Measurements from ENCODE around the gene UNC80.

UNC80 gene

DNA sequence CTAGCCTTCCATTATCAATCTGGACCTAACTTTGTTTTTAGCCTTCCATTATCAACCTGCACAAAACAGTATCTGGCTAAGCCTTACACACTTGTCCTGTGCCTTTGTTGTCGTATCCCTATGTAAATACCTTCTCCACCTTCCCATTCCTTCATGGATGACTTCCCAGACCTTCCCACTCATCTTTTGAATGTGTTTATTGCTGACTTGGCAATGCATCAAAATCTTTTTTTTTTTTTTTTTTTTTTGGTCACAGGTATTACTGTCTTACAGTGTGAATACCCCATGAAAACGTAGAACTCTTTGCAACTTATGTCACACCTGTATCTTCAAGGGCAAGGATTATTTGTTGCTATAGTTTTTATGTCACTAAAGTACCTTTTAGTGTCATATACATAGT is 256.5 kb downstream of the UNC80 start:
- no peak for DNase-seq (ENCODE audit: low read depth)

GRCh38 chr2:210034087-210034683 is 262.6 kb downstream of the UNC80 start:
- no peak for DNase-seq (ENCODE audit: low read depth)

GRCh38 chr2:210035679-210036078 is 264.0 kb downstream of the UNC80 start:
- DNase-seq (ENCODE audit: low read depth): no peak

DNA sequence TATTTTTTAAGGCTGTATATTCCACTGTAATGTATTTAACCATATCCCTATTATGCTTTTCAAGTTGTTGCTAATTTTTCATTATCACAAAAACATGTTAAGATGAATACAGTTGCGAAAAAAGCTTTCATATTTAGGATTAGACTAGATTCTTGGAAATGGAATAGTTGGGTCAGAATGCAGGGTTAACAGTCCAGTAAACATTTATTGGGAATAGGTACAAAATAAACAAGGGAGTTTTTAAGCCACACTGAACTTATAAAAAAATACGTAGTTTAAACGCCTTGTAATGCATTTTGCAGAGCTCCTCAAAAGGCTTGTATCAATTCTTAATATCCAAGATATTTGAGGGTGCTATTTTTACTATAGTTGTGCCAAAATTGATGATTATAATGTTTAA is 266.4 kb downstream of the UNC80 start:
- DNase-seq (ENCODE audit: low read depth): no peak

DNA sequence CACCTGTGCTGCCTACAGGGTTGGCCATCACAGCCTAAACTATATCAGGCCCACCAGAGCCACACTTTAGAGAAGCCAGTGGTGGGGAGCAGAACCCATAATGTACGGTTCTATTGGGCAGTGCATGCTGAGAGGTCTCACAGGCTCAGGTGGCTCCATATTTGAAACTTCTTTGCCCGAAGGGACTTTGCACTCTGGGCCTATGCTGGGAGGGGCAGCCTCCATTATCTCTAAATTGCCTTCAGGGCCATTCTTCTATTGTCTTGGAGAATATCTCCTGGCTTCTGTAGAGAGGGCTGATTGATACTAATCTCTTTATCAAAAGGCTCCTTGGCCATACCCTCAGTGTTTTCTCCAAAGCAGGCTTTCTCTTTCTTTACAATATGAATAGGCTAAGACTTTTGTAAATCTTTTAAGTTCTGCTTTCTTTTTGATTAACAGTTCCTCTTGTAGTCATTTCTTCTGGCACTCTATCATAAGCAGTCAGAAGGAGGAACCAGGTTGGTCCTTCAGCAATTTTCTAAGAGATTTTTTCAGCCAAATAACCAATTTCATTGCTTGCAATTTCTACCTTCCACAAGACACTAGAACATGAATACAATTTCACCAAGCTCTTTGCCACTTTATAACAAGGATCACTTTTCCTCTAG is 275.3 kb downstream of the UNC80 start:
- DNase-seq (ENCODE audit: low read depth): no peak
